Loucy (cell line): Measurements from ENCODE around the gene ADAMTS12.

Experiments
- H2AFZ ChIP-seq: fragments of 200-600 bp; sonication (generic); 2 replicates; pipeline ENCODE4 v1.6.0; 2016; ENCODE audit warnings: antibody characterized with exemption, mild to moderate bottlenecking, low read length, moderate library complexity
- H3F3A ChIP-seq: fragments of 200-600 bp; 2 replicates; pipeline ENCODE4 v1.6.0; 2016; ENCODE audit warnings: antibody characterized with exemption, low read depth, mild to moderate bottlenecking
- H3K27me3 ChIP-seq: fragments of 200-600 bp; sonication (generic); 2 replicates; pipeline ENCODE4 v1.6.1; 2014; ENCODE audit warnings: low read length, mild to moderate bottlenecking; ENCODE audit not compliant: insufficient read depth, poor library complexity, severe bottlenecking
- H3K36me3 ChIP-seq: fragments of 200-600 bp; sonication (generic); 2 replicates; pipeline ENCODE4 v1.6.1; 2016; ENCODE audit warnings: low read length; ENCODE audit not compliant: insufficient read depth
- H3K4me1 ChIP-seq: fragments of 200-600 bp; sonication (generic); 2 replicates; pipeline ENCODE4 v1.5.1; 2014; ENCODE audit warnings: low read length, mild to moderate bottlenecking; ENCODE audit not compliant: insufficient read depth, poor library complexity, severe bottlenecking
- H3K4me2 ChIP-seq: fragments of 200-600 bp; sonication (generic); 2 replicates; pipeline ENCODE4 v1.6.0; 2014; ENCODE audit warnings: antibody characterized with exemption, low read length, low read depth, mild to moderate bottlenecking; ENCODE audit not compliant: poor library complexity, severe bottlenecking
- H3K4me3 ChIP-seq: fragments of 200-600 bp; sonication (generic); 2 replicates; pipeline ENCODE4 v1.5.1; 2014; ENCODE audit warnings: low read length, mild to moderate bottlenecking, mixed read lengths; ENCODE audit not compliant: poor library complexity, severe bottlenecking
- H3K79me2 ChIP-seq: fragments of 200-600 bp; sonication (generic); 2 replicates; pipeline ENCODE4 v1.6.1; 2014; ENCODE audit warnings: low read length; ENCODE audit not compliant: insufficient read depth
- H3K9ac ChIP-seq: fragments of 200-600 bp; sonication (generic); 2 replicates; pipeline ENCODE4 v1.6.0; 2014; ENCODE audit warnings: mild to moderate bottlenecking, low read depth, low read length, moderate library complexity; ENCODE audit not compliant: poor library complexity, severe bottlenecking
- H3K9me2 ChIP-seq: fragments of 200-600 bp; sonication (generic); replicated peaks from 2 replicates; pipeline ENCODE4 v1.6.1; 2016; ENCODE audit warnings: low read depth, low read length, mixed read lengths
- H3K9me3 ChIP-seq: fragments of 200-600 bp; sonication (generic); 2 replicates; pipeline ENCODE4 v1.6.1; 2014; ENCODE audit warnings: mild to moderate bottlenecking, antibody characterized with exemption, low read length, low read depth; ENCODE audit not compliant: insufficient read depth
- H4K20me1 ChIP-seq: fragments of 200-600 bp; sonication (generic); 2 replicates; pipeline ENCODE4 v1.6.0; 2014; ENCODE audit warnings: antibody characterized with exemption, low read length, mild to moderate bottlenecking; ENCODE audit not compliant: insufficient read depth, poor library complexity, severe bottlenecking
- CTCF ChIP-seq: fragments of 200-600 bp; sonication (generic); conservative IDR thresholded peaks from 2 replicates; pipeline ENCODE4 v1.5.1; 2014; ENCODE audit warnings: mild to moderate bottlenecking, antibody characterized with exemption, low read length
- EZH2phosphoT487 ChIP-seq: fragments of 200-600 bp; IDR thresholded peaks from 2 replicates; pipeline ENCODE4 v1.6.1; 2018; ENCODE audit warnings: antibody characterized with exemption, mild to moderate bottlenecking, moderate library complexity, borderline replicate concordance

The ADAMTS12 gene

GRCh38 chr5:33842456-33842855, 49.3 kb downstream of the ADAMTS12 start:
- Histone ChIP-seq H3K9me3 (no peaks in the 10 kb centered on the region), H3K4me3 (no peak overlapping the region), H2AFZ (peak overlapping the region; percentile 30; the same call in 1 of the 2 replicates), H3K27me3 (no peaks in the 10 kb centered on the region), H3K9ac (no peak overlapping the region), H3K36me3 (no peaks in the 10 kb centered on the region), H3F3A (no peaks in the 10 kb centered on the region), H3K4me2 (no peak overlapping the region), H3K4me1 (peaks cover 32% of the 10 kb centered on the region), H3K9me2 (no peaks in the 10 kb centered on the region), H3K79me2 (no peaks in the 10 kb centered on the region), H4K20me1 (no peaks in the 10 kb centered on the region)
- TF ChIP-seq EZH2phosphoT487 (no peak), CTCF (no peak)

GRCh38 chr5:33841891-33842290, 49.9 kb downstream of the ADAMTS12 start:
- H2AFZ ChIP-seq: no peak overlapping the region
- H3K4me3 ChIP-seq: no peak overlapping the region
- no peak overlapping the region for H3K4me2 ChIP-seq
- no peaks in the 10 kb centered on the region for H3K27me3 ChIP-seq
- H3F3A ChIP-seq: no peaks in the 10 kb centered on the region
- no peaks in the 10 kb centered on the region for H3K9me3 ChIP-seq
- TF ChIP-seq EZH2phosphoT487: no peak
- no peak for TF ChIP-seq CTCF
- H3K79me2 ChIP-seq: no peaks in the 10 kb centered on the region
- no peaks in the 10 kb centered on the region for H4K20me1 ChIP-seq
- H3K9me2 ChIP-seq: no peaks in the 10 kb centered on the region
- no peak overlapping the region for H3K9ac ChIP-seq
- H3K36me3 ChIP-seq: no peaks in the 10 kb centered on the region
- H3K4me1 ChIP-seq: peaks cover 32% of the 10 kb centered on the region

GRCh38 chr5:33840927-33841547, 50.8 kb downstream of the ADAMTS12 start:
- Histone ChIP-seq H3K9me2 (no peaks in the 10 kb centered on the region), H3K4me1 (peaks cover 32% of the 10 kb centered on the region), H3K79me2 (no peaks in the 10 kb centered on the region), H3K36me3 (no peaks in the 10 kb centered on the region), H2AFZ (peak overlapping the region; percentile 73), H3F3A (no peaks in the 10 kb centered on the region), H4K20me1 (no peaks in the 10 kb centered on the region), H3K9ac (peak overlapping the region; percentile 46), H3K4me2 (peak overlapping the region; percentile 40), H3K9me3 (no peaks in the 10 kb centered on the region), H3K4me3 (peak overlapping the region; percentile 28), H3K27me3 (no peaks in the 10 kb centered on the region)
- TF ChIP-seq CTCF (no peak), EZH2phosphoT487 (no peak)
